DND-41 (cell line): ENCODE measurements around the gene TYMP.

Source experiments
- ATAC-seq: fragments of 200-7000 bp; cut with Tn5 transposase; 3 replicates; pipeline ENCODE4 v1.9.1; 2021; ENCODE audit warnings: low read depth; ENCODE audit not compliant: insufficient read depth
- DNase-seq: peaks from one replicate; pipeline ENCODE4 v3.0.0-alpha.2; 2020
- H2AFZ ChIP-seq: 2 replicates; pipeline ENCODE4 v1.6.0; 2012; ENCODE audit warnings: low read depth, low read length
- H3K27ac ChIP-seq: 2 replicates; pipeline ENCODE4 v1.5.1; 2012; ENCODE audit warnings: low read length, inconsistent platforms
- H3K27me3 ChIP-seq: fragments of 200-600 bp; sonication (generic); 2 replicates; pipeline ENCODE4 v1.6.0; 2012; ENCODE audit warnings: low read length, mild to moderate bottlenecking, inconsistent platforms; ENCODE audit not compliant: insufficient read depth, poor library complexity
- H3K36me3 ChIP-seq: 2 replicates; pipeline ENCODE4 v1.5.1; 2012; ENCODE audit warnings: low read length, inconsistent platforms; ENCODE audit not compliant: insufficient read depth
- H3K4me1 ChIP-seq: 2 replicates; pipeline ENCODE4 v1.5.1; 2012; ENCODE audit warnings: mild to moderate bottlenecking, low read length; ENCODE audit not compliant: insufficient read depth
- H3K4me2 ChIP-seq: 2 replicates; pipeline ENCODE4 v1.6.0; 2012; ENCODE audit warnings: mild to moderate bottlenecking, moderate library complexity, low read length, inconsistent platforms; ENCODE audit not compliant: insufficient read depth
- H3K4me3 ChIP-seq, 2 experiments: fragments of 200-600 bp in 1 of 2; shearing (Covaris generic) in 1 of 2; 2 replicates each; pipeline ENCODE4 v1.5.1; 2012 to 2016; ENCODE audit warnings: inconsistent platforms in 2 of 2, low read length in 2 of 2, mild to moderate bottlenecking in 2 of 2, low read depth in 1 of 2, moderate library complexity in 1 of 2
- H3K79me2 ChIP-seq: 2 replicates; pipeline ENCODE4 v1.6.0; 2012; ENCODE audit warnings: low read length, inconsistent platforms; ENCODE audit not compliant: insufficient read depth
- H3K9ac ChIP-seq: 2 replicates; pipeline ENCODE4 v1.6.0; 2012; ENCODE audit warnings: low read depth, mild to moderate bottlenecking, inconsistent platforms, low read length, moderate library complexity
- H3K9me3 ChIP-seq: 2 replicates; pipeline ENCODE4 v1.5.1; 2012; ENCODE audit warnings: low read length, moderate library complexity, mild to moderate bottlenecking, inconsistent platforms; ENCODE audit not compliant: insufficient read depth, severe bottlenecking
- H4K20me1 ChIP-seq: 2 replicates; pipeline ENCODE4 v1.6.0; 2012; ENCODE audit warnings: low read length; ENCODE audit not compliant: insufficient read depth
- CTCF ChIP-seq: IDR thresholded peaks from 2 replicates; pipeline ENCODE4 v1.5.1; 2012; ENCODE audit warnings: borderline replicate concordance, low read length, moderate library complexity, mild to moderate bottlenecking; ENCODE audit not compliant: poor library complexity, severe bottlenecking; ENCODE audit errors: extremely low read depth
- EZH2 ChIP-seq: IDR thresholded peaks from 3 replicates; pipeline ENCODE4 v1.6.1; 2012; ENCODE audit warnings: borderline replicate concordance, low read depth, mild to moderate bottlenecking, moderate library complexity, low read length, inconsistent platforms; ENCODE audit not compliant: severe bottlenecking

TYMP gene

GRCh38 chr22:50485221-50486131 is 44.3 kb downstream of the TYMP start:
- no peak overlapping the region for H3K4me3 ChIP-seq
- H3K4me1 ChIP-seq = no peaks in the 10 kb centered on the region
- H3K4me2 ChIP-seq = no peak overlapping the region
- H3K27ac ChIP-seq = no peak overlapping the region
- no peak overlapping the region for H3K9ac ChIP-seq
- no peaks in the 10 kb centered on the region for H3K36me3 ChIP-seq
- no peaks in the 10 kb centered on the region for H4K20me1 ChIP-seq
- no peaks in the 10 kb centered on the region for H3K9me3 ChIP-seq
- no peak for TF ChIP-seq CTCF
- no peak for TF ChIP-seq EZH2
- H2AFZ ChIP-seq = no peak overlapping the region
- no peaks in the 10 kb centered on the region for H3K27me3 ChIP-seq
- no peaks in the 10 kb centered on the region for H3K79me2 ChIP-seq
- ATAC-seq (no peak; the same call in 2 of the 3 replicates), DNase-seq (no peak)

- no peak overlapping the region for H3K9ac ChIP-seq
- H3K27ac ChIP-seq = no peak overlapping the region
- H2AFZ ChIP-seq = no peak overlapping the region
- H3K79me2 ChIP-seq = no peaks in the 10 kb centered on the region
- ATAC-seq = no peak
- H3K4me2 ChIP-seq = no peak overlapping the region
- no peaks in the 10 kb centered on the region for H3K9me3 ChIP-seq
- H3K4me3 ChIP-seq = no peak overlapping the region
- no peak for TF ChIP-seq CTCF
- no peak for TF ChIP-seq EZH2
- no peak for DNase-seq
- no peaks in the 10 kb centered on the region for H3K27me3 ChIP-seq
- no peaks in the 10 kb centered on the region for H3K4me1 ChIP-seq
- H3K36me3 ChIP-seq = no peaks in the 10 kb centered on the region
- H4K20me1 ChIP-seq = no peaks in the 10 kb centered on the region
These were observed 45.6 kb downstream of the TYMP start for GRCh38 chr22:50483977-50484853.

- DNase-seq (no peak), ATAC-seq (no peak)
- H3K36me3 ChIP-seq = no peaks in the 10 kb centered on the region
- TF ChIP-seq EZH2 = no peak
- no peak for TF ChIP-seq CTCF
- no peaks in the 10 kb centered on the region for H3K27me3 ChIP-seq
- H3K4me3 ChIP-seq = no peak overlapping the region
- no peak overlapping the region for H3K4me2 ChIP-seq
- no peak overlapping the region for H2AFZ ChIP-seq
- no peaks in the 10 kb centered on the region for H3K9me3 ChIP-seq
- no peaks in the 10 kb centered on the region for H3K79me2 ChIP-seq
- no peaks in the 10 kb centered on the region for H3K4me1 ChIP-seq
- H3K9ac ChIP-seq = no peak overlapping the region
- H4K20me1 ChIP-seq = no peaks in the 10 kb centered on the region
- no peak overlapping the region for H3K27ac ChIP-seq
These were observed 46.3 kb downstream of the TYMP start for GRCh38 chr22:50483556-50483955.
